C4-2B (cell line): ENCODE results near the gene TFF2.

Experiments
- ZFX ChIP-seq: fragments of 450-650 bp; IDR thresholded peaks from 2 replicates; pipeline ENCODE4 v1.6.1; 2017
- TF ChIP-seq, protein P1 (sequence below): fragments of 450-650 bp; conservative IDR thresholded peaks from 2 replicates; pipeline ENCODE4 v1.5.1; 2017; ENCODE audit warnings: mild to moderate bottlenecking

GRCh38 chr21:42300045-42300583, 50.7 kb downstream of the TFF2 start:
- TF ChIP-seq, protein P1, sequence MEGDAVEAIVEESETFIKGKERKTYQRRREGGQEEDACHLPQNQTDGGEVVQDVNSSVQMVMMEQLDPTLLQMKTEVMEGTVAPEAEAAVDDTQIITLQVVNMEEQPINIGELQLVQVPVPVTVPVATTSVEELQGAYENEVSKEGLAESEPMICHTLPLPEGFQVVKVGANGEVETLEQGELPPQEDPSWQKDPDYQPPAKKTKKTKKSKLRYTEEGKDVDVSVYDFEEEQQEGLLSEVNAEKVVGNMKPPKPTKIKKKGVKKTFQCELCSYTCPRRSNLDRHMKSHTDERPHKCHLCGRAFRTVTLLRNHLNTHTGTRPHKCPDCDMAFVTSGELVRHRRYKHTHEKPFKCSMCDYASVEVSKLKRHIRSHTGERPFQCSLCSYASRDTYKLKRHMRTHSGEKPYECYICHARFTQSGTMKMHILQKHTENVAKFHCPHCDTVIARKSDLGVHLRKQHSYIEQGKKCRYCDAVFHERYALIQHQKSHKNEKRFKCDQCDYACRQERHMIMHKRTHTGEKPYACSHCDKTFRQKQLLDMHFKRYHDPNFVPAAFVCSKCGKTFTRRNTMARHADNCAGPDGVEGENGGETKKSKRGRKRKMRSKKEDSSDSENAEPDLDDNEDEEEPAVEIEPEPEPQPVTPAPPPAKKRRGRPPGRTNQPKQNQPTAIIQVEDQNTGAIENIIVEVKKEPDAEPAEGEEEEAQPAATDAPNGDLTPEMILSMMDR, result no peak
- TF ChIP-seq ZFX, result no peak
